GM12878 (cell line): ENCODE data around the gene YARS1. TPM values are rescaled to one million over a fixed set of nuclear protein-coding genes. Genes with fewer than 3 reads are reported as not detected.

ENCODE experiments used
- ATAC-seq: fragments of 200-7000 bp; cut with Tn5 transposase; 3 replicates; pipeline ENCODE4 v1.9.1; 2020; ENCODE audit warnings: mild to moderate bottlenecking, moderate library complexity
- BruUV-seq: library from RNA; stranded (reverse); fragments of 400-500 nt; replicated peaks from 2 replicates; lab custom pipeline; 2021; lab: Mats Ljungman, UMichigan
- CTCF ChIA-PET: fragments of 300-600 bp; sonication (Branson Sonifier 250); formaldehyde crosslinking; extraction: SDS; loops from one replicate; lab custom pipeline; 2021; ENCODE audit warnings: inconsistent platforms; lab: Yijun Ruan, JAX
- POLR2A ChIA-PET: fragments of 350-600 bp; formaldehyde crosslinking; extraction: SDS; loops from one replicate; lab custom pipeline; 2021; ENCODE audit warnings: inconsistent platforms; lab: Charles Lee
- RAD21 ChIA-PET: fragments of 300-600 bp; sonication (Branson Sonifier 250); formaldehyde crosslinking; loops from one replicate; lab custom pipeline; 2023; ENCODE audit warnings: antibody characterized with exemption; ENCODE audit not compliant: unreplicated experiment; lab: Charles Lee
- SMC1A ChIA-PET: fragments of 300-600 bp; sonication (Branson Sonifier 250); formaldehyde crosslinking; loops from one replicate; lab custom pipeline; 2023; ENCODE audit not compliant: unreplicated experiment, uncharacterized antibody; lab: Charles Lee
- DNase-seq: peaks from one replicate; pipeline ENCODE4 v3.0.0-alpha.2; 2011; ENCODE audit warnings: low read depth, low spot score
- FAIRE-seq: peaks from 3 replicates; lab custom pipeline; 2011; peaks lifted over from hg19 to GRCh38; lab: Jason Lieb, UNC
- H2AFZ ChIP-seq: 2 replicates; pipeline ENCODE4 v1.6.0; 2011; ENCODE audit warnings: low read depth, low read length, control low read depth; ENCODE audit not compliant: control insufficient read depth
- H3K27ac ChIP-seq: 2 replicates; pipeline ENCODE4 v1.5.1; 2011; ENCODE audit warnings: control low read depth; ENCODE audit not compliant: control insufficient read depth, insufficient read depth
- H3K27me3 ChIP-seq, 2 experiments: replicated peaks in 1 of 2; 2 replicates each; pipeline versions ENCODE4 v1.6.0 to v1.6.1; 2011; ENCODE audit warnings: low read length in 1 of 2; ENCODE audit not compliant: control insufficient read depth in 2 of 2, insufficient read depth in 2 of 2
- H3K36me3 ChIP-seq, 2 experiments: 2 replicates each; pipeline ENCODE4 v1.5.1; 2011; ENCODE audit warnings: low read length in 1 of 2; ENCODE audit not compliant: control insufficient read depth in 2 of 2, insufficient read depth in 2 of 2
- H3K4me1 ChIP-seq: 2 replicates; pipeline ENCODE4 v1.6.1; 2011; ENCODE audit warnings: mild to moderate bottlenecking, low read length, moderate library complexity, mixed read lengths; ENCODE audit not compliant: control insufficient read depth, insufficient read depth
- H3K4me2 ChIP-seq: 2 replicates; pipeline ENCODE4 v1.6.0; 2011; ENCODE audit warnings: control low read depth; ENCODE audit not compliant: control insufficient read depth, insufficient read depth
- H3K4me3 ChIP-seq: fragments of 200-600 bp; sonication (generic); 2 replicates; pipeline ENCODE4 v1.5.1; 2016
- H3K79me2 ChIP-seq: 2 replicates; pipeline ENCODE4 v1.6.0; 2011; ENCODE audit warnings: low read length; ENCODE audit not compliant: control insufficient read depth, insufficient read depth
- H3K9ac ChIP-seq: 2 replicates; pipeline ENCODE4 v1.8.0; 2011; ENCODE audit warnings: low read length, control low read depth, mixed read lengths; ENCODE audit not compliant: control insufficient read depth, insufficient read depth
- H3K9me3 ChIP-seq: replicated peaks from 3 replicates; pipeline ENCODE4 v1.5.1; 2011; ENCODE audit warnings: mild to moderate bottlenecking, low read length; ENCODE audit not compliant: control insufficient read depth, insufficient read depth
- H4K20me1 ChIP-seq: 2 replicates; pipeline ENCODE4 v1.6.0; 2011; ENCODE audit not compliant: control insufficient read depth, insufficient read depth
- E2F8 ChIP-seq: fragments of 450-650 bp; IDR thresholded peaks from 2 replicates; pipeline ENCODE4 v1.6.1; 2018; ENCODE audit warnings: mild to moderate bottlenecking, low read depth, moderate library complexity; ENCODE audit not compliant: partially characterized antibody
- FOS ChIP-seq: IDR thresholded peaks from 3 replicates; pipeline ENCODE4 v1.6.1; 2011; ENCODE audit warnings: borderline replicate concordance; ENCODE audit not compliant: insufficient read length; ENCODE audit errors: extremely low read depth
- KAT2A ChIP-seq: conservative IDR thresholded peaks from 2 replicates; pipeline ENCODE4 v1.6.1; 2011; ENCODE audit warnings: low read depth, low read length; ENCODE audit not compliant: control insufficient read depth
- NFYB ChIP-seq: IDR thresholded peaks from 2 replicates; pipeline ENCODE4 v1.6.1; 2011; ENCODE audit warnings: low read depth, mild to moderate bottlenecking, low read length, improper control_type of control experiment, moderate library complexity; ENCODE audit not compliant: insufficient read depth
- PAX5 ChIP-seq: IDR thresholded peaks from 2 replicates; pipeline ENCODE4 v1.6.1; 2011; ENCODE audit warnings: low read depth, low read length, borderline replicate concordance
- POLR2A ChIP-seq: IDR thresholded peaks from 2 replicates; pipeline ENCODE4 v1.6.1; 2011; ENCODE audit warnings: low read depth, mild to moderate bottlenecking, low read length
- RB1 ChIP-seq: fragments of 450-650 bp; formaldehyde crosslinking; IDR thresholded peaks from 2 replicates; pipeline ENCODE4 v1.6.1; 2017; ENCODE audit warnings: mild to moderate bottlenecking, borderline replicate concordance
- YY1 ChIP-seq: IDR thresholded peaks from 2 replicates; pipeline ENCODE4 v1.6.1; 2011; ENCODE audit warnings: low read depth, mild to moderate bottlenecking, low read length
- ZNF384 ChIP-seq: IDR thresholded peaks from 2 replicates; pipeline ENCODE4 v1.6.1; 2012; ENCODE audit warnings: low read depth, mild to moderate bottlenecking, low read length, improper control_type of control experiment, borderline replicate concordance
- WGBS: methylation state at CpG from one replicate; pipeline ENCODE4 v1.1.6; 2016; ENCODE audit warnings: low lambda C conversion rate; ENCODE audit not compliant: insufficient replicate concordance, insufficient coverage; ENCODE audit errors: missing lambda C conversion rate; 5-methylcytosine and 5-hydroxymethylcytosine counted together
- in situ Hi-C: fragments of 300-500 bp; cut with MboI; formaldehyde crosslinking; loops from 9 replicates; pipeline ENCODE4 v1.14.3; 2018; ENCODE audit warnings: mixed read lengths
- intact Hi-C: fragments of 100-400 bp; cut with micrococcal nuclease; formaldehyde crosslinking; loops from one replicate; pipeline ENCODE4 v1.14.2; 2022; ENCODE audit not compliant: unreplicated experiment
- polyA plus RNA-seq, 11 experiments: library from polyadenylated mRNA; depleted of rRNA in 4 of 11; unstranded in 6 of 11; stranded (reverse) in 5 of 11; fragments of >200 nt; fragmentation: Nextera tagmentation in 4 of 11; fragmentation: Illumina TruSeq in 1 of 11; extraction: Ambion mirVana in 4 of 11; extraction: Trizol in 1 of 11; gene quantifications; 1 replicate in 1 of 11; 2 replicates in 10 of 11; pipeline versions ENCODE4 v1.2.1 to v1.2.3, GENCODE V29; 2011 to 2016; ENCODE audit warnings: inconsistent platforms in 2 of 11, missing spikeins in 2 of 11, low read depth in 1 of 11
- total RNA-seq, 4 experiments: library from RNA; depleted of rRNA in 3 of 4; stranded (reverse); fragments of >200 nt in 3 of 4; fragmentation: Illumina TruSeq in 1 of 4; extraction: Trizol in 1 of 4; gene quantifications; 2 replicates each; pipeline versions ENCODE4 v1.2.1 to v1.2.3, GENCODE V29; 2013 to 2021

Gene YARS1
- total and polyA plus RNA-seq, 10 of the 15 experiments (the other 5 are each of a cell fraction or from before 2014, with no cell fraction given) = 39.9 to 202 (median 136) TPM

DNA sequence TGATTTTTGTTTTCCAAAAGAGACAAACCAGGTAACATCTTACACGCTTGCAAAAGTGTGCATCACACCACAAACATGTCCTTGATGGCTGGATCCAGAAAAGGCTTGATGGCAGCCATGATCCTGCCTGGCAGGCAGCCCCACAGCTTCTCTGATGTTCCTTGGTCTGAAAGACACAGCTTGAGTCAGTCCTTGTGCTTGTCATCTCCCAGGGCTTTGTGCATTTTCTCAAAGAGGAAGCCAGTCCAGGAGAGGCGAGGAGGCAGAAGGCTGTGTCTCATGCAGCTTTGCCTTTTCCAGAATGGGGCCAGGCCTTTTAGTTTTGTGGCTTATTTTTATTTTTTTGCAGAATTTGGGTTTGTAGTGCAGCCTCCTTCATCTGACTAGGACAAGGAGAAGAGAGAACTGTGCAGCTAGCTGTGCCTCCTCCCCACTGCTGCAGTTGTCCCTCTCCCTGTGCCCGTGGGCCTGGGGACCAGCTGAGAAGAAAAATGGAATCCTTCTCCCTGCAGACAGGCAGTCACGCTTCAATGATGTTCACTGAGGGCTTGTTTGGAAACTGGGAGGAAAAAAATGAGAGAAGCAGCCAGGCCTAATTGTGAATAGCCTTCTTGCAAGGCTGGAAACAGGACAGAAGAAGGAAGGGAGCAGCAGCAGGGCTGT lies 46.2 kb upstream of the YARS1 start:
- Histone ChIP-seq H2AFZ (no peak overlapping the region), H4K20me1 (no peaks in the 10 kb centered on the region), H3K79me2 (no peaks in the 10 kb centered on the region), H3K4me3 (no peak overlapping the region), H3K27me3 (no peaks in the 10 kb centered on the region), H3K36me3 (peaks cover 7 to 22% of the 10 kb centered on the region in 2 experiments), H3K9me3 (no peaks in the 10 kb centered on the region), H3K9ac (no peak overlapping the region), H3K27ac (no peak overlapping the region), H3K4me2 (no peak overlapping the region), H3K4me1 (no peaks in the 10 kb centered on the region)
- BruUV-seq = no TSS peak
- DNase-seq (no peak), FAIRE-seq (no peak), ATAC-seq (no peak)
- intact Hi-C loops (no loop called here), in situ Hi-C loops (no loop called here)
- ChIA-PET CTCF (interaction anchor here (0.9 to 6.5 kb wide), 5 partner anchors 9 to 111 kb away, joined by 3 to 37 read pairs (median 4); no protein-coding TSS in a partner anchor), SMC1A (interaction anchor here (2.8 kb wide), 1 partner anchor 12 kb away, joined by 13 read pairs; no protein-coding TSS in a partner anchor), RAD21 (no interaction called here), POLR2A (interaction anchor here (0.6 kb wide), 2 partner anchors 13 to 43 kb away, joined by 3 to 5 read pairs; no protein-coding TSS in a partner anchor)
- 95% methylated on average over 4 of the region's 4 CpGs for WGBS
- TF ChIP-seq YY1 (no peak), NFYB (no peak), KAT2A (no peak), PAX5 (no peak), E2F8 (no peak), POLR2A (no peak), ZNF384 (no peak), RB1 (no peak), FOS (no peak)
